ENCODE data around the gene GSTO1. TPM values are rescaled to one million over a fixed set of nuclear protein-coding genes. Genes with fewer than 3 reads are reported as not detected.
"Not testable (repeated sequence)": the region's sequence is repeated elsewhere in the genome, so short reads cannot be mapped to it uniquely, and the experiment has no call there.

GSTO1 gene
- total RNA-seq, 2 experiments from 2014 or later, result 129 to 139 TPM

- DNase-seq, result no peak
- peaks cover 13% of the 10 kb centered on the region for H3K9me3 Mint-ChIP-seq
- peaks cover 48% of the 10 kb centered on the region for H3K27me3 Mint-ChIP-seq
- no peak overlapping the region for H3K4me3 Mint-ChIP-seq
- peaks cover 14% of the 10 kb centered on the region for H3K4me1 Mint-ChIP-seq
- H3K36me3 Mint-ChIP-seq (ENCODE audit: low read depth), result no peaks in the 10 kb centered on the region
- ChIA-PET POLR2A (no interaction called here), CTCF (no interaction called here)
- H3K27ac Mint-ChIP-seq, result no peak overlapping the region
Measured at GRCh38 chr10:104235801-104236200, 18.9 kb upstream of the GSTO1 start.

DNA sequence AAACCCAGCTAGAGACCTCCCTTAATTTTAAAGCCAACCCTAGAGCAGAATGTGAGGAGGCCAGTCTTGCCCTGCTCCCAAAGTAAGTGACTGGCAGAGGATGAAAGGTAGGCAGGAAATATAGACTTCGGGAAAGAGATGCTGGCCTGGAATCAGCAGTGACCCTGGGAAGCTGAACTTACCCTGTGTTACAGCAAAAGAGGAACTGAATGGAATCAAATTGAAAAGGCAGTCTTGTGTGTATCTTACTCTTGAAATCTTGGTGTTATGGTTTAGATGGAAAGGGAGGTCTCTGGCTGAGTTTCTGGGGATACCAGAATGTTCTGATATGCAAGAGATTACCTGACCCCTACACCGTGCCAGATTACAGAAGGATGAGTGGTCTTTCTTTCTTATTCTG, 14.6 kb upstream of the GSTO1 start:
- Mint-ChIP-seq H3K9me3 (peaks cover 10% of the 10 kb centered on the region), H3K4me3 (no peak overlapping the region), H3K27ac (no peak overlapping the region), H3K27me3 (peaks cover 36% of the 10 kb centered on the region), H3K36me3 (ENCODE audit: low read depth) (no peaks in the 10 kb centered on the region), H3K4me1 (no peaks in the 10 kb centered on the region)
- DNase-seq, result no peak
- POLR2A ChIA-PET, result no interaction called here
- CTCF ChIA-PET, result no interaction called here

GRCh38 chr10:104242545-104242944, 12.1 kb upstream of the GSTO1 start:
- H3K27ac Mint-ChIP-seq, result no peak overlapping the region
- H3K36me3 Mint-ChIP-seq (ENCODE audit: low read depth), result peaks cover 1% of the 10 kb centered on the region
- peaks cover 10% of the 10 kb centered on the region for H3K4me1 Mint-ChIP-seq
- H3K27me3 Mint-ChIP-seq, result peaks cover 20% of the 10 kb centered on the region
- ChIA-PET CTCF (interaction anchor here (1.5 to 1.8 kb wide), 2 partner anchors 11 to 12 kb away, joined by 4 to 7 read pairs; partner anchors contain the start of genes CFAP43 and GSTO1), POLR2A (no interaction called here)
- no peak for DNase-seq
- peaks cover 11% of the 10 kb centered on the region for H3K9me3 Mint-ChIP-seq
- H3K4me3 Mint-ChIP-seq, result no peak overlapping the region

DNA sequence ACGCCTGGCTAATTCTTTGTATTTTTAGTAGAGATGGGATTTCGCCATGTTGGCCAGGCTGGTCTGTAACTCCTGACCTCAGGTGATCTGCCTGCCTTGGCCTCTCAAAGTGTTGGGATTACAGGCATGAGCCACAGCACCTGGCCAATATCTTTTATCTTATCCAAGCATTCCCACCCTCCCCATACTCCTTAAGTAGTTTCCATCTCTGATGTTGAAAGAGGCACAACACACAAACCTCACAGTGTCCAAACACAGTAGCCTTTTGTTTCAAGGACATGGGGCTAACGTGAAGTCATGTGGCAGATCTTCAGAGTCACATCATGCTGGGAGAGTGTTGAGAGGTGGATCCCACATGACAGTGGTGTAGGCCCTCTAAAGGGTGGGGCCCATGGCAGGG, 11.7 kb upstream of the GSTO1 start:
- CTCF ChIA-PET, result interaction anchor here (1.5 to 1.8 kb wide), 2 partner anchors 11 to 12 kb away, joined by 4 to 7 read pairs; partner anchors contain the start of genes CFAP43 and GSTO1
- H3K4me3 Mint-ChIP-seq; H3K27ac Mint-ChIP-seq; H3K36me3 Mint-ChIP-seq (ENCODE audit: low read depth); POLR2A ChIA-PET; DNase-seq: not testable (repeated sequence)
- peaks cover 20% of the 10 kb centered on the region for H3K27me3 Mint-ChIP-seq
- H3K4me1 Mint-ChIP-seq, result peaks cover 13% of the 10 kb centered on the region
- H3K9me3 Mint-ChIP-seq, result peaks cover 11% of the 10 kb centered on the region

GRCh38 chr10:104243512-104243911, 11.2 kb upstream of the GSTO1 start:
- Mint-ChIP-seq H3K27ac (no peak overlapping the region), H3K9me3 (peaks cover 11% of the 10 kb centered on the region), H3K4me1 (peaks cover 13% of the 10 kb centered on the region), H3K36me3 (ENCODE audit: low read depth) (peaks cover 1% of the 10 kb centered on the region), H3K4me3 (no peak overlapping the region), H3K27me3 (peaks cover 20% of the 10 kb centered on the region)
- CTCF ChIA-PET, result no interaction called here
- no peak for DNase-seq
- POLR2A ChIA-PET, result no interaction called here

- POLR2A ChIA-PET, result no interaction called here
- Mint-ChIP-seq H3K36me3 (ENCODE audit: low read depth) (peaks cover 1% of the 10 kb centered on the region), H3K27me3 (peaks cover 22% of the 10 kb centered on the region), H3K27ac (no peak overlapping the region), H3K9me3 (peaks cover 11% of the 10 kb centered on the region), H3K4me1 (peaks cover 13% of the 10 kb centered on the region), H3K4me3 (no peak overlapping the region)
- CTCF ChIA-PET, result no interaction called here
- DNase-seq, result no peak
Measured at GRCh38 chr10:104245066-104245632, 9.5 kb upstream of the GSTO1 start.

DNA sequence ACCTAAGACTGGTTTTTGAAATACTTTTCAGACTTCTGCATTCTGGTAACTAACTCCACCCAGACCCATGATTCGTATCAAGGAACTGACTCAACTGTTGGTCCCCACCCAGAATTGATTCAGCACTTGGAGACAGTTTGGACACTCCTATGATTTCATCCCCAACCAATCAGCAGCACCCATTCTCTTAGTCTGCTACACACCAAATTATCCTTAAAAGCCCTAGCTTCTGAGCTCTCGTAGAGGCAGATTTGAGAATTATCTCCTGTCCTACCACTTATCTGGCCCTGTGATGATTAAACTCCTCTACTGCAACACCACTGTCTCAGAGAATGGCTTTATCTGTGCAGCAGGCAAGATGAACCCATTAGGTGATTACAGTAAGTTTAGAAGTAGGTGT, 7.7 kb upstream of the GSTO1 start:
- peaks cover 21% of the 10 kb centered on the region for H3K27me3 Mint-ChIP-seq

DNA sequence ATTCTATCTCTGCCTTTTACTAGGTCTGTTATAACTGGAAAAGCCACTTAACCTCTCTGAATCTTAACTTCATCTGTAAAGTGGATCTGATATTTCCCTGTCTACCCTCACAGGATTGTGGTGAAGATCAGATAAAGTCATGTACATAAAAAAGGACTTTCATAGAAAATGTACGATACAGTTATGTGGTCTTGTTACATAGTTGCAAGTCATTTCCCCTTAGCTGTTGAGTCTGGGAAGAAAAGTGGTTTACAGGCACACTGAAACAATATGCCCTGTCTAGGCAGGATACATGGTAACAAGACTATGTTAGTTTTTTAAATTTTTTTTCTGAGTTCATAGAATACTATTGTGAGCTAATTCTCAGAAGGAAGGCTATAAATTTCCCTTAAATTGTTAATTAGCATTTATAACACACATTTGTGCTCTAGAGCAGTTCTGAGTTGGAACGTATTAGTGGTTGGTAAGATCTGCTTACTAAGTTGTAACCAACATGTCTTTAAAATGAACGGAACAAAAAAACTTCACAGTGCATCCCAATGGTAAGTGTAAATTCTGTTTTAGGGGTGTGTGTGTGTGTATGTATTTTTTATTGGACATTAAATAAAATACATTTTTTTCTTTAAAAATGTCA, 7.1 kb upstream of the GSTO1 start:
- Mint-ChIP-seq H3K27ac (peak overlapping the region; percentile 65), H3K9me3 (peaks cover 11% of the 10 kb centered on the region), H3K27me3 (peaks cover 21% of the 10 kb centered on the region), H3K36me3 (ENCODE audit: low read depth) (peaks cover 1% of the 10 kb centered on the region), H3K4me3 (no peak overlapping the region), H3K4me1 (peaks cover 13% of the 10 kb centered on the region)
- CTCF ChIA-PET, result interaction anchor here (0.5 to 2.2 kb wide), 5 partner anchors 8 to 150 kb away, joined by 3 to 8 read pairs (median 4); partner anchors contain the start of genes GSTO1 and SFR1
- DNase-seq, result no peak
- POLR2A ChIA-PET, result interaction anchor here (0.7 kb wide), 1 partner anchor 176 kb away, joined by 3 read pairs; no protein-coding TSS in a partner anchor

More for the DNA sequence above, 7.7 kb upstream of the GSTO1 start:
- no peak for DNase-seq
- POLR2A ChIA-PET, result no interaction called here
- Mint-ChIP-seq H3K9me3 (peaks cover 11% of the 10 kb centered on the region), H3K4me1 (peaks cover 13% of the 10 kb centered on the region), H3K27ac (peak overlapping the region; percentile 65), H3K4me3 (no peak overlapping the region), H3K36me3 (ENCODE audit: low read depth) (peaks cover 1% of the 10 kb centered on the region)
- CTCF ChIA-PET, result interaction anchor here (0.5 to 2.2 kb wide), 5 partner anchors 8 to 534 kb away, joined by 3 to 7 read pairs (median 3); partner anchors contain the start of genes GSTO1 and SFR1

GRCh38 chr10:104248931-104249330, 5.8 kb upstream of the GSTO1 start:
- H3K4me1 Mint-ChIP-seq, result peaks cover 20% of the 10 kb centered on the region
- DNase-seq; H3K27ac Mint-ChIP-seq; H3K36me3 Mint-ChIP-seq (ENCODE audit: low read depth); H3K4me3 Mint-ChIP-seq; POLR2A ChIA-PET: not testable (repeated sequence)
- CTCF ChIA-PET, result interaction anchor here (0.9 to 1.6 kb wide), 2 partner anchors 9 to 16 kb away, joined by 4 to 8 read pairs; no protein-coding TSS in a partner anchor
- peaks cover 11% of the 10 kb centered on the region for H3K9me3 Mint-ChIP-seq
- peaks cover 21% of the 10 kb centered on the region for H3K27me3 Mint-ChIP-seq

- H3K27me3 Mint-ChIP-seq, result peaks cover 21% of the 10 kb centered on the region
- H3K27ac Mint-ChIP-seq, result no peak overlapping the region
- H3K4me3 Mint-ChIP-seq, result no peak overlapping the region
- peaks cover 11% of the 10 kb centered on the region for H3K9me3 Mint-ChIP-seq
- H3K36me3 Mint-ChIP-seq (ENCODE audit: low read depth), result peaks cover 1% of the 10 kb centered on the region
- CTCF ChIA-PET, result interaction anchor here (0.6 kb wide), 1 partner anchor 71 kb away, joined by 3 read pairs; no protein-coding TSS in a partner anchor
- peaks cover 27% of the 10 kb centered on the region for H3K4me1 Mint-ChIP-seq
- POLR2A ChIA-PET, result no interaction called here
- DNase-seq, result no peak
Measured at GRCh38 chr10:104250371-104250770, 4.3 kb upstream of the GSTO1 start.

DNA sequence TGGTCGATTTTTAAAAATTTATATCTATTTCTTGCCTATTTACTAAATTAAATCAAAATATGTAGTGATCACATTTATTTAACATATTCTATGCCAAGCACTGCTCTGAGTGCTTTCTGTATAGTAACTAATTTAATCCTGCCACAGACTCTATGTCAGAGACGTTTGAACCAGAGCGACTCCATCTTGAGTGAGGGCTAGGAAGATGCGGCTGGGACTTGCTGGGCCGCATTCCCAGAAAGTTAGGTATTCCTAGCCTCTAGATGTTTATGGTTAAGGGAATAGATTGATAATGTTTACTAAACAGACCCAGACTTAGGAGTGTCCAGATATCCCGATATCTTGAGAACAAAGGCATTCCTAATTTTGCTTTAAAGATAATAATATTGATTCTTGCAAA, 3.2 kb upstream of the GSTO1 start:
- CTCF ChIA-PET, result no interaction called here
- H3K27ac Mint-ChIP-seq, result no peak overlapping the region
- DNase-seq, result no peak

GRCh38 chr10:104252368-104252767, 2.3 kb upstream of the GSTO1 start:
- POLR2A ChIA-PET, result no interaction called here

More for the DNA sequence above, 3.2 kb upstream of the GSTO1 start:
- Mint-ChIP-seq H3K4me3 (no peak overlapping the region), H3K4me1 (peaks cover 37% of the 10 kb centered on the region), H3K27me3 (peaks cover 21% of the 10 kb centered on the region), H3K36me3 (ENCODE audit: low read depth) (peaks cover 5% of the 10 kb centered on the region), H3K9me3 (peaks cover 11% of the 10 kb centered on the region)
- POLR2A ChIA-PET, result no interaction called here

DNA sequence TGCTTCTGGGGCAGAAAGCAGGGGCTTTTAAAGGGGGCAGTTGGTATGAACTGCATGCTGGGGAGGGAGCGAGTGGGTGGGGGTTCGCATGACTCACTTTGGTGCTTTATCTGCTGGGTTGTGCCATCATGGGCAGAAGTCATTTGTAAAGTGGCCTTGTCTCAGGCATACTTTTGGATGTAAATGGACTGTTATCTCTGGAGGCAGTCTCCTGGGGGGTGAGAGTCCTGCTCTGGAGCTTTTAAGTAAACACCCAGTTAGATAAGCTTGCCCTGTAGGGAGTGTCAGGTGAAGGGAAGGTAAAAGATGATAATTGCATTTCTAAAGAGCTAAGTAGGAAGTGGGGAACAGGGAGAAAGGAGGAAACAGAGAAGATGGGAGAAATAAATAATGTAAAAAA, 1.6 kb upstream of the GSTO1 start:
- H3K27me3 Mint-ChIP-seq, result peaks cover 18% of the 10 kb centered on the region
- peak overlapping the region; percentile 47 for H3K27ac Mint-ChIP-seq
- no peak for DNase-seq
- H3K9me3 Mint-ChIP-seq, result no peaks in the 10 kb centered on the region
- CTCF ChIA-PET, result interaction anchor here (0.9 to 3.3 kb wide), 5 partner anchors 9 to 171 kb away, joined by 3 to 21 read pairs (median 3); no protein-coding TSS in a partner anchor
- H3K36me3 Mint-ChIP-seq (ENCODE audit: low read depth), result peaks cover 12% of the 10 kb centered on the region
- peak overlapping the region; percentile 33 for H3K4me3 Mint-ChIP-seq
- peaks cover 34% of the 10 kb centered on the region for H3K4me1 Mint-ChIP-seq
- POLR2A ChIA-PET, result no interaction called here

More at GRCh38 chr10:104252368-104252767, 2.3 kb upstream of the GSTO1 start:
- no peak overlapping the region for H3K27ac Mint-ChIP-seq
- no peak for DNase-seq
- CTCF ChIA-PET, result interaction anchor here (1.2 kb wide), 1 partner anchor 10 kb away, joined by 3 read pairs; no protein-coding TSS in a partner anchor
- peaks cover 20% of the 10 kb centered on the region for H3K27me3 Mint-ChIP-seq
- peaks cover 36% of the 10 kb centered on the region for H3K4me1 Mint-ChIP-seq
- peaks cover 2% of the 10 kb centered on the region for H3K9me3 Mint-ChIP-seq
- H3K36me3 Mint-ChIP-seq (ENCODE audit: low read depth), result peaks cover 9% of the 10 kb centered on the region
- no peak overlapping the region for H3K4me3 Mint-ChIP-seq

Data from activated CD4-positive, alpha-beta T cell treated with anti-CD3 and anti-CD28 coated beads, Interleukin-2, amount 10 ng/mL, durations not matched to agents 7 days and 5 days (primary cell).